ENCODE data around the gene CHRDL2. TPM values are rescaled to one million over a fixed set of nuclear protein-coding genes. Genes with fewer than 3 reads are reported as not detected.
A peak's percentile ranks its signal among the peaks of the same experiment; 100 is the strongest.

CHRDL2 gene
- total RNA-seq, 1 donor = not detected

GRCh38 chr11:74683279-74683871 lies 47.9 kb downstream of the CHRDL2 start:
- H3K4me3 ChIP-seq (ENCODE audit: low read depth, low read length) = peak overlapping the region; percentile 3
- TF ChIP-seq CTCF (IDR thresholded peaks at IDR 0.05; ENCODE audit: insufficient read depth, low read length) = peak; percentile 56
- DNase-seq (ENCODE audit: low read depth) = no peak

- no peak for TF ChIP-seq CTCF (IDR thresholded peaks at IDR 0.05; ENCODE audit: insufficient read depth, low read length)
- no peak overlapping the region for H3K4me3 ChIP-seq (ENCODE audit: low read depth, low read length)
- no peak for DNase-seq (ENCODE audit: low read depth)
These were observed 48.4 kb downstream of the CHRDL2 start for GRCh38 chr11:74682731-74683278.

GRCh38 chr11:74681686-74682651 lies 49.3 kb downstream of the CHRDL2 start:
- H3K4me3 ChIP-seq (ENCODE audit: low read depth, low read length) = no peak overlapping the region
- no peak for TF ChIP-seq CTCF (IDR thresholded peaks at IDR 0.05; ENCODE audit: insufficient read depth, low read length)
- DNase-seq (ENCODE audit: low read depth) = no peak

GRCh38 chr11:74680703-74681531 lies 50.3 kb downstream of the CHRDL2 start:
- H3K4me3 ChIP-seq (ENCODE audit: low read depth, low read length) = no peak overlapping the region
- no peak for TF ChIP-seq CTCF (IDR thresholded peaks at IDR 0.05; ENCODE audit: insufficient read depth, low read length)
- no peak for DNase-seq (ENCODE audit: low read depth)

- no peak overlapping the region for H3K4me3 ChIP-seq (ENCODE audit: low read depth, low read length)
- no peak for DNase-seq (ENCODE audit: low read depth)
- TF ChIP-seq CTCF (IDR thresholded peaks at IDR 0.05; ENCODE audit: insufficient read depth, low read length) = no peak
These were observed 51.1 kb downstream of the CHRDL2 start for GRCh38 chr11:74680035-74680671.

GRCh38 chr11:74679513-74679865 lies 51.7 kb downstream of the CHRDL2 start:
- DNase-seq (ENCODE audit: low read depth) = no peak
- H3K4me3 ChIP-seq (ENCODE audit: low read depth, low read length) = no peak overlapping the region
- no peak for TF ChIP-seq CTCF (IDR thresholded peaks at IDR 0.05; ENCODE audit: insufficient read depth, low read length)
